UCSD-AML1 (cell line): Measurements from ENCODE around the gene NELFCD.

Experiments used
- DNase-seq: peaks from one replicate; lab custom pipeline; 2025; ENCODE audit not compliant: unreplicated experiment; lab: John Stamatoyannopoulos, UW

The NELFCD gene

DNA sequence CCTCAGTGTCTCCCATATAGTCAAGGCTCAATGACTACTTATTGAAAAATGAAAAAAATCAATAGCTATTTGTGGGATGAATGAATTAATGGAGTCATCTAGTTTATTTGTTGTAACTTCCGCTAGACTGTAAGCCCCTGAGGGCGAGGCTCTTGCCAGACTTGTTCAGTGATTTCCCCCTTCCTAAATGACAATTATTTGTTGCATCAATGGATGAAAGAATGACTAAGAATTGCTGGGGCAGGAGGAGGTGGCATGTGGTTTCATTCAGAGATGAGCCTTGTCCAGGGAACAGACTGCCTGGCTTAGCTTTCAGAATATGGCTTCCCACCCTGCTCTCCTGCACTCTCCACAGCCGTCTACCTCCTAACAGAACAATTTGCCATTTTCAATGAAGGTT lies 62.6 kb downstream of the NELFCD start:
- no peak for DNase-seq

DNA sequence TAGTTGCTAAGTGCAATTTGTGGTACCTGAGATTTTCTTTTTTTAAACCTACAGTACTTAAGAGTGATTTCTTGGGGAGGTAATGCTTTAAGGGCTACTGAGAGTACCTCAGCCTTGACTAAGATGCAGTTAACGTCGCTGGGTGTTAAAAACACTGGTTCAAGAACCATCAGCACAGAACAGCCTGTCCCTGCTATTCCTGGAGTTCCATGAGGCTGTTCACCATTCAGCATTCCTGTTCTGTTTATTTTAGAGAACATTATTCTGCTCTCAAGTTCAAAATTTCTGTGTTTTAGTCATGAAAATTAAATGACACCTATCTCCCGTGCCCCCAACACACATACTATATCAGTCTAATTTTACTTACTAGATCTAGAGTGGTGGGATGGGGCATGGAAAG lies 63.2 kb downstream of the NELFCD start:
- no peak for DNase-seq
